GM18498 (cell line): Measurements from ENCODE around the gene GAS7.
"Not testable (repeated sequence)": the region's sequence is repeated elsewhere in the genome, so short reads cannot be mapped to it uniquely, and the experiment has no call there.

Experiments
- ATAC-seq: cut with Tn5 transposase; IDR thresholded peaks from one replicate; pipeline ENCODE4 v1.9.1; 2021; ENCODE audit warnings: mild to moderate bottlenecking, moderate library complexity; ENCODE audit not compliant: unreplicated experiment

GAS7 gene

GRCh38 chr17:9928601-9929333 is 269.6 kb downstream of the GAS7 start:
- ATAC-seq, result no peak

DNA sequence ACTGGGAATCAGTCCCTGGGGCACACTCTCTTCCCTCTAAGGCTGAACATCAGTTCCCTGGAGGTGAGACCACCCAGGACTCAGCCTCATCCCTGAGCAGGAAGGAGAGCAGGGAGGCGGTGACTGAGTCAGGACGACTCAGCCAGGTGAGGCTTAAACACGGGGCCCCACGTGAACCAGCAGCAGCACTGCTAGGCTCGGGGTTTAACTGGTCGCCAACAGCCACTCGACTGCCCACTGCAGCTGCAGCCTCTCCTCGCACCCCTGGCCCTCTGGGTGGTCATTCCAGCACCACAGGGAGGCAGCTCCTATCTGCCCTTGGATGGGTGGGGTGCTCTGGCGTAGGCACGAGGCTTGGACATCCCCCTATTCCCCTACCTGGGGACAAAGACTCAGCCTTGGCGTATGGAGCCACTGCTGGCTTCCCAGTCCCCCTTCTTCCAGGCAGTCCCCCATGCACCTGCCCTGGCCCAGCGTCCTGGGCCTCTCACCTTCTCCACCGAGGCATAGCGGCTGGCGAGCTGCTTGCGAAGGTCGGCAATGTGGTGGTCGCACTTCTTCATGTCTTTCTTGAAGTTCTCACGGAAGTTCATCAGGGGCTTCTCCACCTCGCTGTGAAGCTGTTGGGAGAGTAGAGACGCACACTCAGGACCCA is 272.1 kb downstream of the GAS7 start:
- no peak for ATAC-seq

- ATAC-seq, result no peak
Measured at GRCh38 chr17:9925457-9925856, 272.9 kb downstream of the GAS7 start.

GRCh38 chr17:9924735-9925191 is 273.6 kb downstream of the GAS7 start:
- no peak for ATAC-seq

DNA sequence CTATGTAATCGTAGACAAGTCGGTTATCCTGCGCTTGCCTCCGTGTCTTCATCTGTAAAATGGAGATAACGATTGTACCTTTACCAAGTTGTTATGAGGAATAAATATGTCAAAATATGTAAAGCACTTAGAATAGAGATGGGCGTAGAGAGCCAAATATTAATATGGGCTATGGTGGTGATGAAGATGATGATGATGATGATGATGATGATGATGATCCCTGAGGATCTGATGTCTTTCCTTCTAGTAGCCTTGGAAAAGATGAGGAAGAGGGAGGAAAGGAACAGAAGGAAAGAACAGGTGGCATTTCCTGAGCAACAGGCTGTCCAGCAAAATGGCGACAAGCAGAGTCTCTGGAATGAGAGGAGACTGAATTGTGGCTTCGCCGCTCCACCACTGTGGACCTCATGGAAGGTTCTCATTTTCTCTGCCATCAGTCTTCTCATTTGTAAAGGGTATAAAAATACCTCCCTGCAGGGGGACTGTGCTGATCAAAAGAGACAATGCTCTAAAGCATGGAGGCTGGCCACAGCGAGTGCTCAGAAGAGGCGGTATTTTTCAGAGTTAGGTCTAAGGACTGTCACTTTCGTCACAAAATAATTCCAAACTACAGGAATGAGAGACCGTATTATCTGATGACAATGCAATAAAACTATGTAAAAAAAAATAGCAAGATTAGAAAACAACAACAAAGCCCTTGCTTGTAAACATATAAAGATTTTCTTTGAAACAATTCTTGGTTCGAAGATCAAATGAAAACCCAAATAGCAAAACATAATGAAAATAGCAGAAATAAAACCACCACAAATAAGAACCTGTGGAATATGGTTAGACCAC is 276.2 kb downstream of the GAS7 start:
- no peak for ATAC-seq

GRCh38 chr17:9921216-9921615 is 277.2 kb downstream of the GAS7 start:
- not testable (repeated sequence) for ATAC-seq

- no peak for ATAC-seq
Measured at GRCh38 chr17:9918804-9919352, 279.5 kb downstream of the GAS7 start.

- no peak for ATAC-seq
Measured at GRCh38 chr17:9918352-9918751, 280.1 kb downstream of the GAS7 start.

DNA sequence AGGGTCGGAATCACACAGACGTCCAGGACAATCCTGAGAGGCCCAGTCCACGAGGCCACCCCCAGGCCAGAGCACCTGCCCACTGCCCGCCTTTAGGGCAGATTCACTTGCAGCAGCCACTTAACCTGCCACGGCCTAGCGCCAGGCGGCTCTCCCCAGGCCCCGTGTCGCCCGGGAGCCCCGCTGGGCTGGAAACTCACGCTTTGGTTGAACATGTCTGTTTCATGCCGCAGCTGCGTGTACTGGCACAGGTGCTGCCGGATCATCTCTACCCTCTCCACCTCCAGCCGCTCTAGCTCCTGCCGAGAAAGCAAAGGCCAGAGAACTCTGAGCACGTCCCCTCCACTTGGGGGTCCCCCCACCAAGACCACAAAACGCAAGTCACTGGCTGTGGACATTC is 280.6 kb downstream of the GAS7 start:
- ATAC-seq, result no peak

DNA sequence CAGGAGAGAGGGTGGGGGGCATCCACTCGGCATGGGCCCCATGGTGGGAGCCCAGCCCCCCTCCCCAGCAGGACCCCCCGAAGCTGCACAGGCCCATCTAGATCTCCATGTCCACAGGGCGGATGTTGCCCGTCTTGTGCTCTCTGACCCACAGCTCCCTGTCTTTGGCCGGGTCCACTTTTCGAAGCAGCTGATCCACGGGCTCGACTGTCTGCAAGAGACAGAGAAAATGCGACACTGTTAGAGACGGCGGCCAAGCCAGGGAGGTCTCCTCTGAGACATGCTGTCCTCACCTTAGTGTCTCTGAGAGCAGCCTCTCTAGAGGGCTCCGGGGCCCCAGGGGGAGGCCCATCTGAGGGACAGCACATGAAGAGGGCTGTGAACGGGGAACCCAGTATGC is 281.3 kb downstream of the GAS7 start:
- ATAC-seq, result no peak

DNA sequence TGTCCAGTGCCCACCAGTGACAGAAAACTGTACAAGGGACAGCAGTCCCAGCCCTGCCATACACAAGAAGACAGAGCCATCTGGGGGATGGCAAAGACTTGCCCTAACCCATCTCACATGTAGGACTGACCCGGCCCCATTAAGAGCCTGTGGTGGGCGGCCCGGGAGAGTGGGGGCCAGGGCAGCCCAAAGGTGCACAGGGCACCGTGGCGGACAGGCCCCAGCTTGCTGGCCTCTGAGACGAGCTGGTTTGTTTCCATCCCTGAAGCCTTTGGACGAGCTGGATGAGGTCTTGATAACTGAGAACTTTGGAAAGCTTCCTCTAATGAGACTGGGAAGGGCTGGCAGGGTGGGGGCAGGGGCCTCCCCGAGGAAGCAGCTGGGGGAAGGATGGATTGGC is 282.3 kb downstream of the GAS7 start:
- ATAC-seq, result no peak

DNA sequence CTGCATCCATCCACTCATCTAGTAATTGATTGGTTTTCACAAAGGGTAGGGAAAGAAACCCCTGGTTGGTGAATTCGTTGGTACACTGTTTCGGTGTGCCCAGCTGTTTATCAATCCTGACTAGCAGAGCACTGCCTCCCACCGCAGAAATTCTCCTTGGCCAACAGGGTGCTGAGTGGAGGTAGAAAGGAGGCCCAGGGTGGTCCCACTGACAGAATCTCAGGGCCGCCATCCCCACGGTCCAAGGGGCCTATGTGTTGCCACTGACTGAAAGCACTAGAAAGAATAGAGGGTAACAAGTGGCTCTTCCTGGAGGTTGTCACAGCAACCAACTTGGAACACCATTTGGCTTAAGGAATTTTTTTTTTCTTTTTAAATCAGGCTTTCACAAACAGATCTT is 284.9 kb downstream of the GAS7 start:
- no peak for ATAC-seq

DNA sequence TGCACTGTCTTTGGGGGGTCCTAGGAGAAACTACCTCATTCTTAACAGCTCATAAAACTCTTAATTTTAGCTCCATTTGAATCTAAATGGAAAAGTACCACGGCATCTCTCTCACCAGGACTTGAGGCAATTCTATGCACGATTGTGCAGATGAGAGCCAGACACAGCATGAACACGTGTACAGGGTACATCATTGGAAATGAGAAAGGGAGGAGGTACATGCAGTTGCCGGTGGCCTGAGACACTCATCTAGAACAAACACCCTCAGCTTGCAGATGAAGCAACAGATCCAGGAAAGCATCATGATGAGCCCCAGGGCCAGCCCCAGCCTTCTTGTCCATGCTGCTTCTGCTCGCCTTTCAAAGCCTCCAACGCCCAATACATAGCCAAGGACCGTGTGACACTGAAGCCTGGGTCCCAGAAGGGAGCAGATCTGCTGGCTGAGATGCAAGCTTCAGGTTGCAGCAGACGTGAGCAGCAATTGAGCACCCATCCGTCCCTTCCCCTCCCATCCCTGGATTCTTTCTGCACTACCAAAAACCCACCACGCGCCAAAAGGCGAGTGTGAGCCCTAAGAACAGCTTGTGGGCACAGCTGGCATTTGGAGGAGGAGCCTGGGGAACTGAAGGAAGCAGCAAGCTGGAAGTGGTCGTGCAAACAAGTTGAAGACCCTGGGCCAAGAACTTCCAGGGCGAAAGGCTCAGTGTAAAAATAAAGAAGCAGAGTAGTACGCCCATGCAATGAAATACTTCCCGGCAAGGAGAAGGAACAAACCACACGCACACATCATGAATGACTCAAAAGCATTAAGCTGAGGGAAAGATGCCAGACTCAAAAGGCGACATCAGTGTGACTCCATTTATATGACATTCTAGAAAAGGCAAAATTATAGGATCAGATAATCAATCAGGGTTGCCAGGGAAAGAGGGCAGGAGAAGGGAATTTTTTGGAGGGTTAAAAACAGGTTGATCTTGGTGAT is 286.0 kb downstream of the GAS7 start:
- ATAC-seq, result no peak

DNA sequence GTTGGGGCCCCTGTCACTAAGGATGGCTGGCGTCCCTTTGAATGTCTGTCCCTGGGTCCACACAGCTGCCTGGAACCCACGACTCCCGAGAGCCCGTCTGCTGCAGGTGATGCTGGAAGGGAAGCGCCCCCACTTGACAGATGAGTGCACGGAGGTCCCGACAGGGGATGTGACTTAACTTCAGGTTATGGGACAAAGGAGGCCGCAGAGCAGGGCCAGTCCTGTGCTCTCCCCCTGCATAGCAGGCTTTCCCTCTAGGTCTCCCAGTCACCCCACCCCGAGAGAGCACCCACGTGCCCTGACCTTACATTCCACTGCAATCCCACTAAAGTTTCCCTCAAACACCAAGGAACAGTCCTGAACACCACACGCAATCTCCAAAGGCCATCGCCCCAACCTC is 287.3 kb downstream of the GAS7 start:
- ATAC-seq, result no peak

DNA sequence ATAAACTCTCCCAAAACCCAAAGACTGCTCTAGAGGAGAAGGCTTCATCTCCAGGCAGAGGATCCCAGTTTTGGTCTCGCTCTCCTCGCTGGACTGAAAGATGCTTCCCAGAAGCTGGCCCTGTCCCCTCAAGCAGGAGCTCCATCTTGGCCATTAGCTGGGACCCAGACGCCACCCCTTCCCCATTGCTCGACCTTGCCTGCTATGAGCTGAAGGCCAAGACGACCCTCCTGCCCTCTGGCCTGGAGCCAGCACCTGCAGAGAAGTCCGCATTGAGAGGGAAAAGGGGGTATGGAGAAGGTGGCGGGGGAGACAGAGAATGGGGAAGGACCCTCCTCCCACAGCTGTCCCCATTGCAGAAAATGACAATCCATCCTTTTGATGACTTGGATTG is 289.8 kb downstream of the GAS7 start:
- no peak for ATAC-seq

- no peak for ATAC-seq
Measured at GRCh38 chr17:9907883-9908648, 290.3 kb downstream of the GAS7 start.

DNA sequence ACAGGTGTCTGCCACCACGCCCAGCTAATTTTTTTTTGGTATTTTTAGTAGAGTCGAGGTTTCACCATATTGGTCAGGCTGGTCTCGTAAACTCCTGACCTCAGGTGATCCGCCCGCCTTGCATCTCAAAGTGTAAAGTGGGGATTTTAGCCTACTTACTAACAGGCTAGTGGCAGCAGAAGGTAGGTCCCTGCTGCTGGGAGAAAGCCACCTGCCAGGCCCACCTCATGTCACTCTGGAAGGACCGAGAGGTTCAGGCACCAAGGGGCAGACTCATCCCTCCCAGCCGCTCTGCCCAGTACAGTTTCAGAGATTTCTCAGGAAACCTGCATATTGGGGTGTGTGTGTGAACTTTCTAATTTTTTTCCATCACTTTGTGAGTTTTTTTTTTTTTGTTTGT is 291.3 kb downstream of the GAS7 start:
- ATAC-seq, result no peak

DNA sequence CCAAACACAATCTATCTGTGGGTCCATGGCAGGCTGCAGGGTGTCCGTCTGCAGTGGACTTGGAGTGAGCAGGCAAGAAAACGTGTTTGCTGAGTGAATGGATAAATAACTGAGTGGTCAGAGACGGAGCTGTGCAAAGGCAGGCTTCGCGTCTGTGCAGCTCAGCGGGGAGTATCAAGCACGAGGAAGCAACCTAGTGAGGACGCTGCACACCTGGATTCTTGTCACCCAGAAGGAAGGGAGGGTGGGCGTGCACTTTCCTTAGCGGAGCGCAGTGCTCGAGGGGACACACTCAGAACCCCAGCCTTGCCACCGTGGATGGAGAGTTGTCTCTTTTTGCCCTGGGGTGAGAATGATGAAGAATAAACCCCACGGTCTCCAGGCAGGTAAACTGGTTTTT is 291.8 kb downstream of the GAS7 start:
- no peak for ATAC-seq

- peak; percentile 57 for ATAC-seq
Measured at GRCh38 chr17:9905902-9906301, 292.5 kb downstream of the GAS7 start.

- ATAC-seq, result no peak
Measured at GRCh38 chr17:9905078-9905415, 293.4 kb downstream of the GAS7 start, which contains the start of gene RCVRN. TSS of gene RCVRN (minus strand) at chr17:9905271. CDS start at chr17:9905180, 91 bp downstream.
